ENCODE data around the gene FBXL13.

The FBXL13 gene

GRCh38 chr7:102942181-102942866, 132.3 kb downstream of the FBXL13 start:
- no peaks in the 10 kb centered on the region for H3K27me3 ChIP-seq
- H3K4me1 ChIP-seq (ENCODE audit: control insufficient read depth in 1 of 2, insufficient read depth in 1 of 2, low read depth in 1 of 2, low read length in 1 of 2): peaks cover 6 to 9% of the 10 kb centered on the region in 2 experiments
- no peak overlapping the region for H3K27ac ChIP-seq
- H3K4me3 ChIP-seq (ENCODE audit: low read depth in 1 of 2, low read length in 1 of 2): no peak overlapping the region
- no peaks in the 10 kb centered on the region for H3K9me3 ChIP-seq
- H3K36me3 ChIP-seq: no peaks in the 10 kb centered on the region
- TF ChIP-seq, protein P1, sequence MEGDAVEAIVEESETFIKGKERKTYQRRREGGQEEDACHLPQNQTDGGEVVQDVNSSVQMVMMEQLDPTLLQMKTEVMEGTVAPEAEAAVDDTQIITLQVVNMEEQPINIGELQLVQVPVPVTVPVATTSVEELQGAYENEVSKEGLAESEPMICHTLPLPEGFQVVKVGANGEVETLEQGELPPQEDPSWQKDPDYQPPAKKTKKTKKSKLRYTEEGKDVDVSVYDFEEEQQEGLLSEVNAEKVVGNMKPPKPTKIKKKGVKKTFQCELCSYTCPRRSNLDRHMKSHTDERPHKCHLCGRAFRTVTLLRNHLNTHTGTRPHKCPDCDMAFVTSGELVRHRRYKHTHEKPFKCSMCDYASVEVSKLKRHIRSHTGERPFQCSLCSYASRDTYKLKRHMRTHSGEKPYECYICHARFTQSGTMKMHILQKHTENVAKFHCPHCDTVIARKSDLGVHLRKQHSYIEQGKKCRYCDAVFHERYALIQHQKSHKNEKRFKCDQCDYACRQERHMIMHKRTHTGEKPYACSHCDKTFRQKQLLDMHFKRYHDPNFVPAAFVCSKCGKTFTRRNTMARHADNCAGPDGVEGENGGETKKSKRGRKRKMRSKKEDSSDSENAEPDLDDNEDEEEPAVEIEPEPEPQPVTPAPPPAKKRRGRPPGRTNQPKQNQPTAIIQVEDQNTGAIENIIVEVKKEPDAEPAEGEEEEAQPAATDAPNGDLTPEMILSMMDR (IDR thresholded peaks at IDR 0.05): no peak

GRCh38 chr7:102938679-102939078, 135.9 kb downstream of the FBXL13 start:
- Histone ChIP-seq H3K36me3 (no peaks in the 10 kb centered on the region), H3K4me1 (ENCODE audit: control insufficient read depth in 1 of 2, insufficient read depth in 1 of 2, low read depth in 1 of 2, low read length in 1 of 2) (peaks cover 24 to 27% of the 10 kb centered on the region in 2 experiments), H3K9me3 (no peaks in the 10 kb centered on the region), H3K4me3 (ENCODE audit: low read depth in 1 of 2, low read length in 1 of 2) (no peak overlapping the region), H3K27me3 (no peaks in the 10 kb centered on the region), H3K27ac (no peak overlapping the region)
- TF ChIP-seq, protein P1 (IDR thresholded peaks at IDR 0.05): no peak

DNA sequence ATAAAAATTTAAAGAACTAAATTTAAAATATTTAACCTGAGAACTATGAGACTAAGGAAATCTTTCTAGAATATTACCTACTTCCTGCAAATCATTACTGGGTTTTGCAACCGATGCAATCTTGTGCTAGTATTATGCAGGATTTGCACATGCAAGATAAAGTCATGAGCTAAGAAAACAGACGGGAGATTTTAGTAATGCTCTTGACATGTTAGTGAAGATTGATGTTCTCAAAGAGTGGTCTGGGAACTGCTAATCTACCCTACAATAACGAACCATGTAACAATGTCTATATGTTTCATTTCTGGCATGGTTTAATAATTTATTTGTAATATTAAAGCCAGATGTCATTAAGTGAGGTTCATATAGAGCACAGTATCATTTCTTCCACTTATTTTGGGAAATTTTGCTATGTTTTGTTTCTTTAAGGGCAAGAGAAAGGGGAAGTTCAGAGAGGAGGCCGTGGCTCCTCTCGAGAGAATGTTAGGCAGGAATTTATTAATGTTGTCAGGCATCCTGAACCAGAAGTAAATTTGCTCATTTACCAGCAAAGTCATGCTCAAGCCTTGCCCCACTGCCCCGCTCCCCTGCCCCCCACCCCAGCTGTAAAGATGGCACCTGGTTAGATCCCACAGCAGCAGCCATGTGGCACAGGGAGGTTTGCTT, 139.0 kb downstream of the FBXL13 start:
- no peaks in the 10 kb centered on the region for H3K9me3 ChIP-seq
- no peaks in the 10 kb centered on the region for H3K27me3 ChIP-seq
- peaks cover 24 to 27% of the 10 kb centered on the region in 2 experiments for H3K4me1 ChIP-seq (ENCODE audit: control insufficient read depth in 1 of 2, insufficient read depth in 1 of 2, low read depth in 1 of 2, low read length in 1 of 2)
- H3K4me3 ChIP-seq (ENCODE audit: low read depth in 1 of 2, low read length in 1 of 2): peak overlapping the region in 1 of 2 experiments; percentile 14
- TF ChIP-seq, protein P1 (IDR thresholded peaks at IDR 0.05): no peak
- no peaks in the 10 kb centered on the region for H3K36me3 ChIP-seq
- H3K27ac ChIP-seq: peak overlapping the region; percentile 69

DNA sequence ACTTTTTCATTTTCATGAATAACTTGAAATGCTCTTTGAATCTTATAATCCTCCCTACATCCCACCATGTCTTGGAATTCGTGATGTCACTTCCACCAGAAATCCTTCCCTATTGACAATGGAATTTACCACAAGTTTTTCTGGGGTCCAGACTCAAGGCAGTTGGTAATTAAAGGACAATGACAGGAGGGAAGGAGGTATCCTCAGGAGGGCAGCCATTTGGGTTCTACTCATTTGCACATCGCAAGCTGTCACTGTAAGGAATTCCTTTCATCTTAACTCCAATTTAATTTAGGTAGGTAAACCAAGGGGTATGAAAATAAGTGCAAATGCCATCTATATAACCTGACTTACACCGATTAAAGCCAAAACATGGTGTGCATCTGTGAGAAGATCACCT, 139.9 kb downstream of the FBXL13 start:
- no peaks in the 10 kb centered on the region for H3K9me3 ChIP-seq
- H3K4me3 ChIP-seq (ENCODE audit: low read depth in 1 of 2, low read length in 1 of 2): no peak overlapping the region
- no peak overlapping the region for H3K27ac ChIP-seq
- TF ChIP-seq, protein P1 (IDR thresholded peaks at IDR 0.05): no peak
- no peaks in the 10 kb centered on the region for H3K27me3 ChIP-seq
- no peaks in the 10 kb centered on the region for H3K36me3 ChIP-seq
- peaks cover 24 to 27% of the 10 kb centered on the region in 2 experiments for H3K4me1 ChIP-seq (ENCODE audit: control insufficient read depth in 1 of 2, insufficient read depth in 1 of 2, low read depth in 1 of 2, low read length in 1 of 2)

DNA sequence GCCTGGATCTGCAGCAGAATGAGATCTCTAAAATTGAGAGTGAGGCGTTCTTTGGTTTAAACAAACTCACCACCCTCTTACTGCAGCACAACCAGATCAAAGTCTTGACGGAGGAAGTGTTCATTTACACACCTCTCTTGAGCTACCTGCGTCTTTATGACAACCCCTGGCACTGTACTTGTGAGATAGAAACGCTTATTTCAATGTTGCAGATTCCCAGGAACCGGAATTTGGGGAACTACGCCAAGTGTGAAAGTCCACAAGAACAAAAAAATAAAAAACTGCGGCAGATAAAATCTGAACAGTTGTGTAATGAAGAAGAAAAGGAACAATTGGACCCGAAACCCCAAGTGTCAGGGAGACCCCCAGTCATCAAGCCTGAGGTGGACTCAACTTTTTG, 140.4 kb downstream of the FBXL13 start:
- TF ChIP-seq, protein P1 (IDR thresholded peaks at IDR 0.05): no peak
- no peaks in the 10 kb centered on the region for H3K9me3 ChIP-seq
- peaks cover 24 to 27% of the 10 kb centered on the region in 2 experiments for H3K4me1 ChIP-seq (ENCODE audit: control insufficient read depth in 1 of 2, insufficient read depth in 1 of 2, low read depth in 1 of 2, low read length in 1 of 2)
- H3K27me3 ChIP-seq: no peaks in the 10 kb centered on the region
- H3K36me3 ChIP-seq: no peaks in the 10 kb centered on the region
- no peak overlapping the region for H3K27ac ChIP-seq
- no peak overlapping the region for H3K4me3 ChIP-seq (ENCODE audit: low read depth in 1 of 2, low read length in 1 of 2)
